ENCODE results near the gene ASCC3.

- TF ChIP-seq CTCF (IDR thresholded peaks at IDR 0.05) (no peak), POLR2A (IDR thresholded peaks at IDR 0.05; ENCODE audit: low read depth) (no peak), EP300 (IDR thresholded peaks at IDR 0.05) (no peak), POLR2AphosphoS5 (IDR thresholded peaks at IDR 0.05) (no peak)
Measured at GRCh38 chr6:100850174-100850573, 31.0 kb downstream of the ASCC3 start.
